Measurements from ENCODE around the gene PLK1.
A peak's percentile ranks its signal among the peaks of the same experiment; 100 is the strongest.

- TF ChIP-seq CTCF (IDR thresholded peaks at IDR 0.05) (no peak), POLR2A (IDR thresholded peaks at IDR 0.05) (no peak), POLR2AphosphoS5 (IDR thresholded peaks at IDR 0.05) (peak in 2 of 3 donors; percentile 68 to 73), EP300 (IDR thresholded peaks at IDR 0.05) (no peak)
Observed at GRCh38 chr16:23712976-23713375, 34.3 kb downstream of the PLK1 start, which contains the start of gene ERN2.
